ENCODE data around the gene MEGF10. TPM values are rescaled to one million over a fixed set of nuclear protein-coding genes. Genes with fewer than 3 reads are reported as not detected.

Gene MEGF10
- total and polyA plus RNA-seq, 2 of the 8 experiments (the other 6 are each of a cell fraction or from before 2014, with no cell fraction given): 38.2 to 53.1 TPM

- TF ChIP-seq ATF2 (IDR thresholded peaks at IDR 0.05; ENCODE audit: low read length) (no peak), NRF1 (IDR thresholded peaks at IDR 0.05; ENCODE audit: low read depth, low read length) (no peak), CTCF (IDR thresholded peaks at IDR 0.05; ENCODE audit: control extremely low read depth in 1 of 3, insufficient read depth in 1 of 3, low read depth in 1 of 3, low read length in 3 of 3) (no peak), KDM1A (IDR thresholded peaks at IDR 0.05; ENCODE audit: borderline replicate concordance, low read length) (no peak)
Measured at GRCh38 chr5:127389601-127390000, 99.0 kb downstream of the MEGF10 start (continued).

Data from H1 (cell line).